ENCODE results near the gene CDKN1C.

- TF ChIP-seq CTCF (IDR thresholded peaks at IDR 0.05; ENCODE audit: insufficient read depth, low read length, poor library complexity, severe bottlenecking) (no peak), EZH2phosphoT487 (conservative IDR thresholded peaks at IDR 0.05; ENCODE audit: low read length) (no peak)
Measured at GRCh38 chr11:2839395-2839943, 46.1 kb downstream of the CDKN1C start.
